GM21825 (cell line): ENCODE results near the gene SLC22A12.

ENCODE experiments used
- ATAC-seq: cut with Tn5 transposase; IDR thresholded peaks from one replicate; pipeline ENCODE4 v1.9.1; 2021; ENCODE audit warnings: mild to moderate bottlenecking, moderate library complexity; ENCODE audit not compliant: unreplicated experiment

Gene SLC22A12

GRCh38 chr11:64621283-64622019, 30.4 kb downstream of the SLC22A12 start:
- no peak for ATAC-seq

GRCh38 chr11:64622681-64623080, 31.7 kb downstream of the SLC22A12 start:
- no peak for ATAC-seq

DNA sequence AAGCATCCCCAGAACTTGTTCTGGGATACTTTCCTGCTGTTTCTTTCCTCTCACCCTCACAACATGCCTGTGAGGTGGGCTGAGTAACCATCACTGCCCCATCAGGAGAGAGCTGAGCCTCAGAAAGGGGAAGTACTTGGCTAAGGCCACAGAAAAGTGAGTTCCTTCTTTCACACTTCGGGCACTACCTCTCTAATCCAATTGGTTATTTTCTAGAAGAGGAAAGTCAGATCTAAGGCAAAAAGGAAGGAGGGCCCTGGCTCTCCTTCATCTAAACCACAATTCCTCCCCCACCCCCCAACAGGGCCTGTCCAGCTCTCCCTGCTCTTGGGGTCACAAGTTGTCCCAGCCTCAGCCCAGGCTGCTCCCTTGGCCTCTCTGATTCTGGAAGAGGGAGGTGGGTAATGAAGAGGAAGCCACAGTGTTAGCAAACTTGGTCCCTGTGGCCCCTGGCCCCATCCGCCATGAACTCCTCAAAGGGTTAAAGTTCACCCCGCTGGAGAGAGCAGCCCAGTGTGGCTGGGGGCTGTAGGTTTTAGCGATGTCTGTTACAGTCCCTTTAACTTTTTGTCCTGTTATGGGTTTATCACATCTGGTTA, 34.0 kb downstream of the SLC22A12 start:
- ATAC-seq: no peak

GRCh38 chr11:64626637-64627036, 35.6 kb downstream of the SLC22A12 start:
- no peak for ATAC-seq

DNA sequence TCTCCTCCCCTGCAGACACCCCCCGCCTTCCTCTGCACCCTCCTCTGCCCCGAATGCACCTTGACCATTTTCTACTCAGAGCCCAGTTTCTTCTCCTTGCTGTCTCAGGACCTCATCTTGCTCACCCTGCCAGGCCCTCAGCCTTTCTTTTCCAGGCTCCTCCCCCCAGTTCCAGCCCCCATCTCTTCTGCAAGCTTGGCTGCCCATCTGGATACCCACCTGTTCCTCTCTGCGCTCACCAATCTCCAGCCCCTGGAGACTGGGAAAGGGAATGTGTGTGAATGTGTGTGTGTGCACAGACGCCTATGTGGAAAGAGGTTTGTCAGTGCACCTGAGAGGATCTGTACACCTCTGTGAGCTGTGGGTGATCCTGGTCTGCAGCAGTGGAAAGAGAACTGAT, 36.4 kb downstream of the SLC22A12 start:
- no peak for ATAC-seq

DNA sequence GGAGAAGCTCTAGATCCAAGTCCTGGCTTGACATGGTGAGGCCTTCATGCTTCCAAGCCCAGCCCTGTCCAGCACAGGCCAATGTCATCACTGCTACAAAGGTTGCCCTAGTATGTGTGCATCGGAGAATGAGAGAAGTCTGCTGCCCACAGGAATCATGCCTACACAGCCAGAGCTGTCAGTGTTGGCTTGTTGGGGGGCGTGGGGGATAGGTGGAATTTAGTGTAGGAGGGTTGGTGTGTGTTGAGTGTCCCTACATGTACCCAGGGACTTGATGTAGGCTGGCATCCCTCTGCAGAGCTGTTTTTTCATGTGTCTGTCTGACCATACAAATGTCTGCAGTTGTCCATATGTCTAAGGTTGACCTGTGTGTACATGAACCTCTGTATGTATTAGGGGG, 37.6 kb downstream of the SLC22A12 start:
- ATAC-seq: no peak

DNA sequence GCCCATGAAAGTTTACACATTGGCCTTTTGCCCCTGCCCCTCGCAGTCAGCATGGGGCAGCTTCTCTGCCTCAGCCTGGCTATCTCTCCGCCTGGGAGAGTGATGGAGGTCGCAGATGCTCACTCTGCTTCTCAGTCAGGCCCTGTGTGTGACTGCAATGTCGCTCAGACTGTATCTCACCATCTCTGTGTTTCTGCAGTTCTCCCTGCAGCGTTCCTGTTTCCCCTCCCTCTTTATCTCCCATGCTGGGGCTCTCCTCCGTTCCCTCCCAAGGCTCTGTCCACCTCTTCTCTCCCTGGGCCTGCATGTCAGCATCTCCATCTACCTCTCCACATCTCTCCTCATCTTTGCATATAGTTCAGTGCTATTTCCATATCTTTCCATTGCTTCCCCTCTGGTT, 38.1 kb downstream of the SLC22A12 start:
- ATAC-seq: no peak

DNA sequence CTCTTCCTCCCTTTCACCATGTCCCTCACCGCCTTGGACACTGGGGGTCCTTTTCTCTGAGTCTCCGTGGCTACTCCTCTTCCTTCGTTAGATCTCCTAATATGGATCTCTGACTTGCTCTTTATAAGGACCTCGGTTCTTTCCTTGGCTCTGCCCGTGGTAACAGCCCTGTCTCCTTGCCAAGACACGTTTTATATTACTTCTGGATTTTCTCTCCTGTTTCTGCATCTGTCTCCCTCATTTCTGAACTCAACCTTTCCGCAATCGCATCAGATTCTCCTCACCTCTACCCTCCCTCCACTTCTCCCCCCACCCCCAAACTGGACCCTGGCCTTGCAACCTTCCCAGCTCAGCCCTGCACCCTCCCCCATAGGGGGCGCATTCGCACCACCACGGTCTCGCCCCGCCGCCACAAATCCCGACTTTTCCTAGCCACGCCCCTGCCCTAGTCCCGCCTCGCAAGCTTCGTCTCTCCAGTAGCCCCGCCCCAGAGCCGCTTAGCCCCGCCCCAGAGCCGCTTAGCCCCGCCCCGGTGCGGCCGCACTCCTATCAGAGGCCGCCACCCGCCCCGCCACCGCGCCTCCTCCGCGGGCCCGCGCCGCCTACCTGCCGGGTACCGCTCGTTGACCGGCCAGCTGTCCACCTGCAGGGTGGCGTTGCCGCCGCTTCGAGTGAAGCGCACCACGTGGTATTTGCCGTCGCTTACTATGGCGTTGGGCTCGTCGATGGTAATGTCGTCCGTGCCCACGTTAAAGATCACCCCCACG, 39.0 kb downstream of the SLC22A12 start:
- ATAC-seq: no peak

DNA sequence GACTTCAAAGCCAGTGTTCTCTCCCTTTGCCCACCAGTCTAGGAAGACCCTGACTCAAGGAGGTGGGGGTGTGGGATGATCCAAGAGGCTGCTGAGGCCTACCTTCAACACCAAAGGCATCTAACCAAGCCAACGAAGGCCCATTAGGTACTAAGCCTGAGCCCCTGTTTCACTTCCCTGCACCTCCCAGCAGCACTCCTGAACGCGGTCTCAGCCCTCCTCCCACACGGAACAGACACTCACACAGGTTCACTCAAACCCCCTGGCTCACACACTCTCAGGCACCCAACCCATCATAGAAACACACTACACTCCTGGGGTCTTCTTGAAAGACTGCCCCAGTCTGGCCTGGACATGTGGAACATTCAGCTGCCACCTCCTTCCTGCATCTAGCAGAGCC, 40.7 kb downstream of the SLC22A12 start:
- no peak for ATAC-seq

DNA sequence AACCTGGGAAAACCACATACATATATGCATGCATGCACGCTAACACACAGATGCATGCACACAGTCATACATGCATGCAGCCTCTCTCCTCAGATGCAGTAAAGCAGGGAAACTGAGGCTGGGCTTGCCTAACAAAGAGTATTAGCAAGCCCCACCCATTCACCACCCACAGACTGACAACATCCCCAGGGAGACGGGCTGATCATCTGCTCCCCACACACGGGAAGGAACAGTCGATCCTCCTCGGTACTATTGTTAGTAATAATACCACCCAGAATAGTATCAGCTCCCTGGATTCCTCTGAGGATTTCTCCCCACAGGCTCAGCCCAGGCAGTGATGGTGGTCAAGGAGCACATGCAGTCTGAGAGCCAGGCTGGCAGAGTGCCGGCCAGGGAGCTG, 41.2 kb downstream of the SLC22A12 start:
- no peak for ATAC-seq

DNA sequence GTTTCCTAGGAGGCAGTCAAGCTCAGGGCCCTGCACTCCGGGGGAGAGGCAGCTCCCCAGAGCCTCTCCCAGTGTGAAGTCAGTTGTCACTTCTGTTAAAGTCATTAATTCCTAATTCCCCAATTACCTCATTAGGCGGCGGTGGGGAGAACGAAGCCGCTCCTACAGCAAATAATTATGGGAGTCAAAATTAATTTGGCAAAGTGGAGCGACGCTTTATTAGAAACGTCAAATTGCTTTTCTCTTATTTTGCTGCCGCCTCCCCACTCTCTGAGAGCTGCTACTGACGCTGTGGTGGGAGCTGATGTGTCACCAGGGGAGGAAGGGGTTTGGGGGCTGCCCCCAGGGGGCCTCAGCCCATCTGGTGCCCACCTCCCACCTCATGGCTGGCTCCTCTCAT, 41.6 kb downstream of the SLC22A12 start:
- ATAC-seq: no peak

DNA sequence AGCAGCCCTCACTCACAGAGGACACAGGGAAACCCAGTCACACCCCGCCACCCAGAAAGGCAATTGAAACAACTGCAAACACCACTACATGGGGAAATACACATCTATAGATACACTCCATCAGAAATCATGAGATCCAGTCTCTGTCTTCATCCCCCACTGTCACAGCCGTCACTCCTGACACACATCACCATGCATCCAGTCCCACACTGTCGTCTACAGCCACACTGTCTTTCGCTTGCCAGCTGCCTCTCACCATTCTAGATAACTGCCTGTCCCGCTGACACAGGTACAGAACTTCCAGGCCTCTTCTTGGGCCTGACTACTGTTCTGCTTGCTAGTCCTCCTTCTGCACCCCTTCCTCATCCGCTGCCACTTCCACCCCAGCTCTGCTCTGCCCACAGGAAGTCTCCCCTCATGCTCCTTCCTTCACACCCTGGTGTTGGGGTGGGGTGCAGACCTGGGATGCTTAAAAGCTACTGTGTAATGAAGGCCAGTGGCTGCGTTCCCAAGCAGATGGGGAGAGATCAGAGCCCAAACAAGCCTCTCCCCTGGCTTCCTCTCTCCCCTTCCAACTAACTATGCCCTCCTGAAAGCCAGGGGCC, 42.6 kb downstream of the SLC22A12 start:
- ATAC-seq: no peak

DNA sequence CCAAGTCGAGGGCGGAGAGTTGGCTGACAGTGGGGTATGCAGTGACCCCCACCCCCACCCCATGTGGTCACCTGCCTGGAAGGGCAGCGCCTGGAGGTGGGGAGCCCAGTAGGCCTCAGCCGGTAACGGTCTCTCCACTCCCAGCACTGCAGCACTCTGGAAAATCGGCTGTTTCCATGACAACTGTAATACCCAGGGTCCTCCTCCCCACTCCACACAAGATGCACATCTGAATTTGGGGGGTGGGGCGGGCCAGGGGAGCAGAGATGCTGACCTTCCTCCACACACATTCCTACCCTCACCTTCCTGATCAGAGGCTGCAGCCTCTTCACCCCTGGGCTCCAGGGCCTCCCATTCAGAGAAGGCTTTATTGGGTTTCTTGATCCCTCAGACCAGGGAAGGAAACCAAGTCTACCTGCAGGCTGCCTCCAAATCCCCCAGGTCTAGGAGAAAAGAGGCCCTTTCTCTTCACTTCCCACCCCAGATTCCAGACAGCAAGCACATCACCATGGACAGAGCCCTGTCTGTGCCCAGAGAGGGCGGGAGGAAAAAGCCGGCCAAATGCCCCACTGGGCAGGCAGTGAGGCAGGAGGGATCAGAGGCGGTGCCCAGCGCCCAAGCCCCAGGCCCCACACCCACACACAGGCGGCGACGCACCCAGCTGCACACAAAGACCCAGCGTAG, 46.5 kb downstream of the SLC22A12 start:
- ATAC-seq: no peak

- ATAC-seq: no peak
Measured at GRCh38 chr11:64638018-64638665, 47.1 kb downstream of the SLC22A12 start.

DNA sequence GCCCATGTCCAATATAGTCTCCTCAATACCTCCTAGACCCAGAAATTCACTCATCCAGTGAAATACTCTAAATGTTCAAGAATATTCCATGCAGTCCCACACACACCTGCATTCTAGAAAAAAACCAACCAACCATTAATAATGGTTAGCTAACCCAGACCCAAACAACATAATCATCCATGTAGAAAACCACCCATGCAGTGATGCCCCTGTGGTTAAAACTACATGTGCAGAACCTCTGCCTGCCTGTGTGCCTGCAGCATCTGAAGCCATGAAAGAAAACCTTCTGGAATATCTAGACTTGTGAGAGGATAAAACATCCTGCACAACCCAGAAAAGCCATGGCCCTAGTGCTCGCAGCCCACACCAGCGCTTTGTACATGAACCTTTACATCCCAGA, 47.8 kb downstream of the SLC22A12 start:
- no peak for ATAC-seq

GRCh38 chr11:64639885-64640284, 48.9 kb downstream of the SLC22A12 start:
- ATAC-seq: no peak

DNA sequence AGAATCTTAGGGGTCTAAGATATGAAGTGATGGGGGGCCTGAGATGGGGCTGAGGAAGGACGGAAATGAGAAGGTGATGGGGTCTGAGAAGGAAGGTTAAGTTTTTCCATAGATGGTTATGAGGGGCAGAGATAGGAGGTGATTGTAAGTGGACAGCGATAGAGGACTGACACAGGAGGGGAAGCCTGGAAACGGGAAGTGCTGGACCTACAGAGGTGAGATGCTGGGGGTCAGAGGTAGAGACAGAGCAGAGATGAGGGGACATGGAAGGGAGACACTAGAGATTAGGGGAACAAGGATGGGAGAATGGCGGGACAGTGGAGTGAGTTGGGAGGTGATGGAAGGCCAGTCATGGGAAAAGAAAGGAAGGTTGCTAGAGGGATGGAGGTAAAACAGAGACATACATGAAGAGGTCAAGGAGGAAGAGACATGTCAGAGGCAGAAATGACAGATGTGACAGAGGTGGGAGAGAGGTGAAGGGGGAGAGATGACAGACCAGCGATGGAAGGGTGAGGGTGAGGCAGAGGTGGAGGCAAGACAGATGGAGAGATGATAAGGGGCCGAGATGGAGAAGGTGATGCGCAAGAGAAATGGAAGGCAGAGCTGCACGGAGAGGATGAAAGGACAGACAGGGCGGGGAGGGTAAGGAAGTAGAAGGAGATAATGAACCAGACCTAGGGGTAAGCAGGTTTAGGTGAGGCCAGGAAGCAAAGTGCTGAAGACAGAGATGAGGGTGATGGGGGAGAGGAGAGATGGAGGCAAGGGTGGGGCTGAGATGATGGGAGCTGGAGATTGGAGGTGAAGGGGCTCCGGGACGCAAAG, 50.8 kb downstream of the SLC22A12 start:
- ATAC-seq: no peak

DNA sequence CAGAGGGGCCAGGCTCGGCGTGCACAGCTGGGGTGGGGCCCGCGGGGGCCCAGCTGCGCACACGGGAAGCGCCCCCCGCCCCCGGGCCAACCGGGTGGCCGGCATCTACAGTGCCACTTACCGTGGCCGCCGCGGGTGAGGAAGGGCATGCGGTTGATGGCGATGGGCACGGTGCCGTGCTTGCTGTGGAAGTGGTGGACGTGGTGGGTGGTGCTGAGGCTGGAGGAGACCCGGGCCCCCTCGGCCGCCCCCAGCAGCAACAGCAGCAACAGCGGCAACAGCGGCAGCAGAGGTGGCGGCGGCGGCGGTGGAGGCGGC, 51.4 kb downstream of the SLC22A12 start:
- ATAC-seq: no peak

- no peak for ATAC-seq
Measured at GRCh38 chr11:64642871-64643255, 51.8 kb downstream of the SLC22A12 start.
